K562 (cell line): ENCODE measurements around the gene IGFALS. TPM values are rescaled to one million over a fixed set of nuclear protein-coding genes. Genes with fewer than 3 reads are reported as not detected.

ENCODE experiments used
- CBX3 ChIP-seq, 2 experiments: IDR thresholded peaks; 1 replicate in 1 of 2; 2 replicates in 1 of 2; pipeline ENCODE4 v1.6.1; 2012; ENCODE audit warnings: inconsistent platforms in 2 of 2, low read length in 2 of 2, borderline replicate concordance in 1 of 2, control low read depth in 1 of 2
- EP400 ChIP-seq: fragments of 450-650 bp; IDR thresholded peaks from 2 replicates; pipeline ENCODE4 v1.6.1; 2017; ENCODE audit warnings: antibody characterized with exemption, mild to moderate bottlenecking, moderate library complexity
- GATAD2A ChIP-seq: fragments of 450-650 bp; IDR thresholded peaks from 2 replicates; pipeline ENCODE4 v1.6.1; 2017
- HINFP ChIP-seq: fragments of 450-650 bp; conservative IDR thresholded peaks from 2 replicates; pipeline ENCODE4 v1.6.1; 2016; ENCODE audit warnings: missing genetic modification characterization, low read depth, mild to moderate bottlenecking, control low read depth, missing compliant biosample characterization
- KAT2B ChIP-seq: IDR thresholded peaks from one replicate; pipeline ENCODE4 v1.6.1; 2012; ENCODE audit warnings: low read depth, mild to moderate bottlenecking, control low read depth, inconsistent platforms, low read length, moderate library complexity
- KAT7 ChIP-seq: sonication (generic); formaldehyde crosslinking; IDR thresholded peaks from 2 replicates; pipeline ENCODE4 v1.8.0; 2022; ENCODE audit warnings: missing genetic modification reagents, mild to moderate bottlenecking, borderline replicate concordance
- KDM2B ChIP-seq: fragments of 250-450 bp; sonication (Bioruptor Pico); IDR thresholded peaks from 2 replicates; pipeline ENCODE4 v1.8.0; 2021; ENCODE audit warnings: mild to moderate bottlenecking, moderate library complexity
- KDM4B ChIP-seq, 2 experiments: fragments of 450-650 bp in 1 of 2; sonication (generic) in 1 of 2; IDR thresholded peaks; 2 replicates each; pipeline ENCODE4 v1.6.1; 2016 to 2017; ENCODE audit warnings: borderline replicate concordance in 2 of 2, antibody characterized with exemption in 1 of 2, low read depth in 1 of 2, mild to moderate bottlenecking in 1 of 2
- KLF13 ChIP-seq: fragments of 450-650 bp; IDR thresholded peaks from 2 replicates; pipeline ENCODE4 v1.6.1; 2016; ENCODE audit warnings: missing genetic modification characterization, low read depth, mild to moderate bottlenecking, missing compliant biosample characterization, moderate library complexity, borderline replicate concordance
- KLF16 ChIP-seq: IDR thresholded peaks from 2 replicates; pipeline ENCODE4 v1.6.1; 2016; ENCODE audit warnings: antibody characterized with exemption
- MTA2 ChIP-seq: fragments of 450-650 bp; IDR thresholded peaks from 2 replicates; pipeline ENCODE4 v1.6.1; 2016; ENCODE audit warnings: low read depth
- MXD1 ChIP-seq: fragments of 250-450 bp; sonication (Bioruptor Pico); IDR thresholded peaks from 2 replicates; pipeline ENCODE4 v1.8.0; 2021; ENCODE audit warnings: borderline replicate concordance, mild to moderate bottlenecking, moderate library complexity; ENCODE audit not compliant: poor library complexity, severe bottlenecking
- PHB2 ChIP-seq: fragments of 450-650 bp; IDR thresholded peaks from 2 replicates; pipeline ENCODE4 v1.6.1; 2017; ENCODE audit warnings: low read depth
- SMAD2 ChIP-seq: fragments of 150-350 bp; IDR thresholded peaks from 2 replicates; pipeline ENCODE4 v1.6.1; 2014; ENCODE audit warnings: low read depth, mild to moderate bottlenecking, low read length
- SRSF1 ChIP-seq: fragments of 200-400 bp; formaldehyde crosslinking; IDR thresholded peaks from 2 replicates; pipeline ENCODE4 v1.6.1; 2017; ENCODE audit warnings: mild to moderate bottlenecking, low read depth, low read length, moderate library complexity
- TARDBP ChIP-seq: fragments of 450-650 bp; IDR thresholded peaks from 2 replicates; pipeline ENCODE4 v1.6.1; 2016
- TCF7 ChIP-seq: sonication (generic); IDR thresholded peaks from 2 replicates; pipeline ENCODE4 v1.6.1; 2016; ENCODE audit warnings: antibody characterized with exemption, borderline replicate concordance
- TCFL5 ChIP-seq: fragments of 250-450 bp; sonication (Bioruptor Pico); conservative IDR thresholded peaks from 2 replicates; pipeline ENCODE4 v1.6.1; 2021; ENCODE audit warnings: mild to moderate bottlenecking, moderate library complexity, matching md5 sums
- THRAP3 ChIP-seq: fragments of 450-650 bp; IDR thresholded peaks from 2 replicates; pipeline ENCODE4 v1.6.1; 2016; ENCODE audit warnings: mild to moderate bottlenecking, inconsistent platforms, borderline replicate concordance
- ZFX ChIP-seq: sonication (generic); formaldehyde crosslinking; IDR thresholded peaks from 2 replicates; pipeline ENCODE4 v1.8.0; 2022; ENCODE audit warnings: mild to moderate bottlenecking, missing genetic modification reagents, moderate library complexity
- ZNF3 ChIP-seq: fragments of 250-450 bp; sonication (Bioruptor Pico); IDR thresholded peaks from 2 replicates; pipeline ENCODE4 v1.5.0; 2021; ENCODE audit warnings: mild to moderate bottlenecking, moderate library complexity
- ZNF639 ChIP-seq, 2 experiments: fragments of 200-800 bp in 1 of 2; sonication (Bioruptor generic) in 1 of 2; sonication (generic) in 1 of 2; formaldehyde crosslinking in 1 of 2; IDR thresholded peaks in 1 of 2; conservative IDR thresholded peaks in 1 of 2; 2 replicates each; pipeline versions ENCODE4 v1.5.0 to v1.6.1; 2016 to 2020; ENCODE audit warnings: missing compliant biosample characterization in 1 of 2, missing genetic modification characterization in 1 of 2, missing genetic modification reagents in 1 of 2
- ZNF780A ChIP-seq: fragments of 250-450 bp; sonication (Bioruptor Pico); IDR thresholded peaks from 2 replicates; pipeline ENCODE4 v1.5.0; 2021; ENCODE audit warnings: mild to moderate bottlenecking
- polyA plus RNA-seq, 8 experiments: library from polyadenylated mRNA; depleted of rRNA in 4 of 8; stranded (reverse) in 5 of 8; unstranded in 3 of 8; fragments of >200 nt; fragmentation: Nextera tagmentation in 2 of 8; fragmentation: Illumina TruSeq in 1 of 8; extraction: Ambion mirVana in 2 of 8; extraction: Trizol in 1 of 8; gene quantifications; 2 replicates each; pipeline versions ENCODE4 v1.2.1 to v1.2.3, GENCODE V29; 2011 to 2014; ENCODE audit warnings: inconsistent platforms in 1 of 8, missing spikeins in 1 of 8
- total RNA-seq, 7 experiments: library from RNA; depleted of rRNA in 6 of 7; stranded (reverse); fragments of >200 nt in 6 of 7; fragmentation: Illumina TruSeq in 2 of 7; extraction: Trizol in 2 of 7; gene quantifications; 2 replicates each; pipeline versions ENCODE4 v1.2.1 to v1.2.3, GENCODE V29; 2011 to 2021; ENCODE audit warnings: low replicate concordance in 1 of 7
- TF ChIP-seq, protein P1 (sequence below): fragments of 250-450 bp; sonication (Bioruptor Pico); IDR thresholded peaks from 2 replicates; pipeline ENCODE4 v1.4.0; 2020

The IGFALS gene
- total and polyA plus RNA-seq, 9 of the 15 experiments (the other 6 are each of a cell fraction or from before 2014, with no cell fraction given), result not detected

GRCh38 chr16:1782408-1783264 lies 10.9 kb downstream of the IGFALS start, which contains the start of the genes NUBP2 and SPSB3 (continued):
- peak in 1 of 2 experiments; percentile 97; a peak in 2 of 4 replicates for TF ChIP-seq ZNF639 (CRISPR knock-in tag; conservative IDR thresholded peaks at IDR 0.05 in 1 of 2, IDR thresholded peaks at IDR 0.05 in 1 of 2)
- TF ChIP-seq KAT7 (CRISPR knock-in tag), result no peak
- TF ChIP-seq MXD1 (CRISPR knock-in tag), result no peak
- no peak for TF ChIP-seq TCFL5 (CRISPR knock-in tag)
- TF ChIP-seq KAT2B, result no peak
- TF ChIP-seq EP400, result peak; percentile 93
- no peak; a peak in 1 of 4 replicates for TF ChIP-seq KDM4B (IDR thresholded peaks at IDR 0.05; ENCODE audit: borderline replicate concordance in 2 of 2, low read depth in 1 of 2)
- TF ChIP-seq THRAP3, result no peak
- TF ChIP-seq ZNF3 (CRISPR knock-in tag), result no peak
- no peak for TF ChIP-seq KLF13
- no peak for TF ChIP-seq ZNF780A (CRISPR knock-in tag)
- no peak for TF ChIP-seq SRSF1
- TF ChIP-seq TCF7, result no peak
- 0 out of 2 replicates have a peak, but pooled peaks have one; percentile 19 for TF ChIP-seq TARDBP
- TF ChIP-seq GATAD2A, result no peak
- TF ChIP-seq PHB2, result no peak
- TF ChIP-seq SMAD2, result no peak
- TF ChIP-seq KDM2B (CRISPR knock-in tag), result no peak
- TF ChIP-seq, protein P1, sequence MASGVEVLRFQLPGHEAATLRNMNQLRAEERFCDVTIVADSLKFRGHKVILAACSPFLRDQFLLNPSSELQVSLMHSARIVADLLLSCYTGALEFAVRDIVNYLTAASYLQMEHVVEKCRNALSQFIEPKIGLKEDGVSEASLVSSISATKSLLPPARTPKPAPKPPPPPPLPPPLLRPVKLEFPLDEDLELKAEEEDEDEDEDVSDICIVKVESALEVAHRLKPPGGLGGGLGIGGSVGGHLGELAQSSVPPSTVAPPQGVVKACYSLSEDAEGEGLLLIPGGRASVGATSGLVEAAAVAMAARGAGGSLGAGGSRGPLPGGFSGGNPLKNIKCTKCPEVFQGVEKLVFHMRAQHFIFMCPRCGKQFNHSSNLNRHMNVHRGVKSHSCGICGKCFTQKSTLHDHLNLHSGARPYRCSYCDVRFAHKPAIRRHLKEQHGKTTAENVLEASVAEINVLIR (CRISPR knock-in tag), result peak; percentile 95
- TF ChIP-seq ZFX, result peak; percentile 67
- TF ChIP-seq KLF16, result no peak
- no peak for TF ChIP-seq MTA2
- no peak for TF ChIP-seq HINFP (tag)
- TF ChIP-seq CBX3 (IDR thresholded peaks at IDR 0.05; ENCODE audit: borderline replicate concordance in 1 of 2, low read length in 2 of 2), result no peak
